IMR-90 (cell line): ENCODE data around the gene AGAP1.

Experiments used
- MAFK ChIP-seq: IDR thresholded peaks from 2 replicates; pipeline ENCODE4 v1.6.1; 2012; ENCODE audit warnings: low read depth, low read length, improper control_type of control experiment
- POLR2A ChIP-seq: IDR thresholded peaks from 2 replicates; pipeline ENCODE4 v1.6.1; 2012; ENCODE audit warnings: mild to moderate bottlenecking, low read depth, low read length
- RAD21 ChIP-seq: IDR thresholded peaks from 2 replicates; pipeline ENCODE4 v1.6.1; 2012; ENCODE audit warnings: low read length, improper control_type of control experiment
- RFX5 ChIP-seq: IDR thresholded peaks from 2 replicates; pipeline ENCODE4 v1.8.0; 2012; ENCODE audit warnings: low read depth, mild to moderate bottlenecking, low read length, moderate library complexity
- TF ChIP-seq, protein P1 (sequence below): conservative IDR thresholded peaks from 2 replicates; pipeline ENCODE4 v1.5.1; 2012; ENCODE audit warnings: mild to moderate bottlenecking, low read depth, low read length, improper control_type of control experiment
- TF ChIP-seq, protein P2 (sequence below): fragments of 150-350 bp; IDR thresholded peaks from 2 replicates; pipeline ENCODE4 v1.6.1; 2016; ENCODE audit warnings: low read depth, mild to moderate bottlenecking, low read length, moderate library complexity, borderline replicate concordance

DNA sequence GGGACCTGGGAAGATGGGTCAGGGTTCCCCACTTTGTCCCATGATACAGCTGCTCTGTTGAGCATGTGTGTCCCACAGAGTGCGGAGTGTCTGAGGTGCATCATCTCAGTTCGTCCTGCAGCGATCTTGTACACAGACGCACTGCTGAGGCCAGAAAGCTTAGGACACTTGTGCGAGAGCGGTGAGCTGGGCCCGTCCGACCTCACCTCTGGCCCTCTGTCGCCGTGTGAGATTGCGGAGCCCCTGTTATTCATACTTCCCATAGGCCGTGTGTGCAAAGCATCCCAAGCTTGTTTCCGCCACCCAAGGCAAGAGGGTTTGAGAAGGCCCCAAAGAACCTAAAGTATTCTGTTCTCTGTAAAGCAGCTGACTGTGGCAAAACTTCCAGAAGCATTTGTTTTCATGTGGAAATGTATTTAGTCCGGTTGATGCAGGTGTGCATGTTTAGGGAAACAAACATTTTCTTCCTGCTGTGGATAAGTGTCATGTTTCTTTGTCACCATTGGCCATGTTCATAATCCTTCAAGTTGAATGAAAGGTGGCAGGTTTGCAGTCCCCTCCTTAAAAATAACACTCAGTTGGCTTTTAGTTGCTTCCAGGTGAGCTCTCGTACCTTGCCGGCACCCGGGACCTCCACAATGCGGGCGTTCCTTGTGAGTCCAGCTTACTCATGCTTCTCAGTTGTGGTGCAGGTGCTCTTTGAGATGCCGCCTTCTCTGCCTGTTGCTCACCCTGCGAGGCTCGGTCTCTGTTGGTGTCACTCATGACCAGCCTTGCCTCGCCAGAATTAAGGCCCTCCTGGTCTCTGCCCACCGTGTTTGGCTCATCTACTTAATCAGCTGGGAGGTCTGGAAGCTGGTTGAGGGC, 5.3 kb downstream of the AGAP1 start:
- TF ChIP-seq, protein P1, sequence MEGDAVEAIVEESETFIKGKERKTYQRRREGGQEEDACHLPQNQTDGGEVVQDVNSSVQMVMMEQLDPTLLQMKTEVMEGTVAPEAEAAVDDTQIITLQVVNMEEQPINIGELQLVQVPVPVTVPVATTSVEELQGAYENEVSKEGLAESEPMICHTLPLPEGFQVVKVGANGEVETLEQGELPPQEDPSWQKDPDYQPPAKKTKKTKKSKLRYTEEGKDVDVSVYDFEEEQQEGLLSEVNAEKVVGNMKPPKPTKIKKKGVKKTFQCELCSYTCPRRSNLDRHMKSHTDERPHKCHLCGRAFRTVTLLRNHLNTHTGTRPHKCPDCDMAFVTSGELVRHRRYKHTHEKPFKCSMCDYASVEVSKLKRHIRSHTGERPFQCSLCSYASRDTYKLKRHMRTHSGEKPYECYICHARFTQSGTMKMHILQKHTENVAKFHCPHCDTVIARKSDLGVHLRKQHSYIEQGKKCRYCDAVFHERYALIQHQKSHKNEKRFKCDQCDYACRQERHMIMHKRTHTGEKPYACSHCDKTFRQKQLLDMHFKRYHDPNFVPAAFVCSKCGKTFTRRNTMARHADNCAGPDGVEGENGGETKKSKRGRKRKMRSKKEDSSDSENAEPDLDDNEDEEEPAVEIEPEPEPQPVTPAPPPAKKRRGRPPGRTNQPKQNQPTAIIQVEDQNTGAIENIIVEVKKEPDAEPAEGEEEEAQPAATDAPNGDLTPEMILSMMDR = no peak
- TF ChIP-seq POLR2A (no peak), MAFK (no peak), RFX5 (no peak), RAD21 (no peak)
- TF ChIP-seq, protein P2, sequence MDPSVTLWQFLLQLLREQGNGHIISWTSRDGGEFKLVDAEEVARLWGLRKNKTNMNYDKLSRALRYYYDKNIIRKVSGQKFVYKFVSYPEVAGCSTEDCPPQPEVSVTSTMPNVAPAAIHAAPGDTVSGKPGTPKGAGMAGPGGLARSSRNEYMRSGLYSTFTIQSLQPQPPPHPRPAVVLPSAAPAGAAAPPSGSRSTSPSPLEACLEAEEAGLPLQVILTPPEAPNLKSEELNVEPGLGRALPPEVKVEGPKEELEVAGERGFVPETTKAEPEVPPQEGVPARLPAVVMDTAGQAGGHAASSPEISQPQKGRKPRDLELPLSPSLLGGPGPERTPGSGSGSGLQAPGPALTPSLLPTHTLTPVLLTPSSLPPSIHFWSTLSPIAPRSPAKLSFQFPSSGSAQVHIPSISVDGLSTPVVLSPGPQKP = no peak
